EL (cell line): ENCODE data around the gene ZCCHC14.
A peak's percentile ranks its signal among the peaks of the same experiment; 100 is the strongest.

ENCODE experiments used
- DNase-seq: peaks from one replicate; pipeline ENCODE4 v3.0.0-alpha.2; 2016

The ZCCHC14 gene

DNA sequence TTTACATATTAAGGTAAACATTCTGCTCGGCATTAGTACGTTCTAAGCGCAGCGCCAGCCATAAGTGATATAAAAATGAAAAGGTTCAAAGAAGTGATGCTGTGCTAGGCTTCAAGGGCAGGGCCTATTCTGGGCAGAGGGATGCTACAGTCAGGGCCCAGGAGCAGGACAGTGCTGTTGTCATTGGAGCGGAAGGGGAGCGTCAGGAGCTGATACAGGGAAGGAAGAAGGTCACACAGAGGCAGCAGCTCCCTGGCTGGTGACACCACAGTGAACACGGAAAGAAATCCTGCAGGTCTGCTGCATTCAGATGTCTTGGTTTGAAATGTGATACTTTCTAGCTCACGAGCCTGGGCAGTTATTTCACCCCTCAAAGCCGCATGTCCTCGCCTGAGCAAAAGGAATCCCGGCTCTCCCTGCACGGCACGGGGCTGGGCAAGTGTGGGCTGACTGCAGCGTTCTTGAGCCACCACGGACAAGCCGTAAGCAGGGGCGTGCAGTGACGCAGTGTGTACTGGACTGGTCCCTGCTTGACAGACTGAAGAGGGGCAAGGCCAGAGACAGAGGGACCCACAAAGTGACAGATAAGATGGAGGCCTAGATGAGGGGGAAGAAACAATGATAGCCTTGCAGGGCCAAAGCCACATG is 41.1 kb downstream of the ZCCHC14 start:
- DNase-seq = no peak

DNA sequence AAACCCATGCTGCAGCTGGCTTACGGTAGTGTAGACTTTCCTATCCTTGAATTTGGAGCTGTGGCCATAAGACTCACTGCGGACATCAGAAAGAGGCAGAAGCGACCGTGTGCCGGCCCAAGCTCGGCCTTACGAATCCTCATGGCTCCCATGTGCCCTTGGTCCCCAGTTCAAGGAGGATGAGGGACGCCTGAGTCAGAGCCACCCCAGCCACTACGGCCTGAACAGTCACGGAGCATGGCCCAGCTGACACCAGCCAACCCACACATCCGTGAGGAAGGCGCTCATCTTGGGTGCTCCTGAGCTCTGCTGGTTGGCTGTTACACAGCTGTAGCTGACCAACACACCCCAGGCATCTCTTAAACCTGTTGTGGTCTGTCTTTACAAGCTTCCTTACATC is 44.0 kb downstream of the ZCCHC14 start:
- DNase-seq = no peak

DNA sequence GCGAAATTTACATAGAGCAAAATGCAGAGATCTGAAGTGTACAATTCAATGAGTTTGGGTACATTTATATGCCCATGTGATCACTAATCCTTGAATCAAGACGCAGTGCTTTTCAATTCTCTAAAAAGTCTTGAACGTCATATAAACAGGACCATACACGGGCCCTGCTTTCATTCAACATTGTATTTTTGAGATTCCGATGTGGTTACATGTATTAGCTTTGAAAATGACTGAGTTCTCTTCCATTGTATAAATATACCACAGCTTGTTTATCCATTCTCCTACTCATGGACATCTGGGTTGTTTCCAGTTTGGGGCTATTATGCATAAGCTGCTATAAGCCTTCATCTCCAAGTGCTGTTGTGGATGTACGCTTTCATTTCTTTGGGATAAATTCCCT is 45.5 kb downstream of the ZCCHC14 start:
- DNase-seq = peak; percentile 48

DNA sequence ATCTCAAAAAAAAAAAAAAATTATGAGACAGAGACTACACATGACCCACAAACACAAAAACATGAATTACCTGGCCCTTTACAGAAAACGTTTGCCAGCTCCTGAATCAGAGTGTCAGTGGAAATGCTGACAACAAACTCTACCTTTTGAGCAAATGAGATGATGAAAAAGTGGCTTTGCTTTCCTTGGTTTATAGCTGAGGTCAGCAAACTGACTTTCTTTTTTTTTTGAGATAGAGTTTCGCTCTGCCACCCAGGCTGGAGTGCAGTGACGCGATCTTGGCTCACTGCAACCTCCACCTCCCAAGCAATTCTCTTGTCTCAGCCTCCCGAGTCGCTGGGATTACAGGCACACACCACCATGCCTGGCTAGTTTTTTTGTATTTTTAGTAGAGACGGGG is 46.3 kb downstream of the ZCCHC14 start:
- DNase-seq = no peak

DNA sequence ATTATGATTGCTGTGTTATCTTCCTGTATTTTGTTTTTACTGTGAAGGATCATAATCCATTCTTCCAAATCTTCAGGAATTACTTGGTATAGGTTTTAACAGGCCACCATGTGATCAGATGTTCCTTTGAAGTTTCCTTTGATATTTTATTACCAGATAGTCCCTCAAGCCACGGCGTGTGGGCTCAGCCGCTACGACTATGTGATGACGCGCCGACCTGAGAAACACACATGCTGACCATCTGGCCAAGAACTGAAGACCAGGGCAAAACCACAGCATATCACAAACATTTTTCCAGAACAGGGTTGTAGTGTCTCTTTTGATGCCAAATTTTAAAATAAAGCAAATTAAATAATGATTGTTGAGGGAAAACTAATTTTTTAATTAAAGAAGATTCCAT is 47.3 kb downstream of the ZCCHC14 start:
- DNase-seq = peak; percentile 74

DNA sequence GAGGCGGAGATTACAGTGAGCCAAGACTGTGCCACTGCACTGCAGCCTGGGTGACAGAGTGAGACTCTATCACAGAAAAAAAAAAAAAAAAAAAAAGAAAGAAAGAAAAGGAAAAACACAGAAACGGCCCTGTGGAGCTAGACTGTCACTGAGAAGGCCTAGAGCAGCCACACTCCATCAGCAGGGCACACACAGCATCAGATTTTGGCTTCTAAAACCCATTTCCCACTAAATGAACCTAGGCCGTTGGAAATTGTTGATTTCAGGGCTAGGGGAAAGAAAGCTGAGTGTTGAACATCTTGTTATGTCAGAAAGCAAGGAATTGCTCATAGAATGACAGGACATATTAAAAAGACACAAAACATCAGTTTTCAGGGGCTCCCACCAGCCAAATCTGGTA is 48.9 kb downstream of the ZCCHC14 start:
- DNase-seq = no peak

DNA sequence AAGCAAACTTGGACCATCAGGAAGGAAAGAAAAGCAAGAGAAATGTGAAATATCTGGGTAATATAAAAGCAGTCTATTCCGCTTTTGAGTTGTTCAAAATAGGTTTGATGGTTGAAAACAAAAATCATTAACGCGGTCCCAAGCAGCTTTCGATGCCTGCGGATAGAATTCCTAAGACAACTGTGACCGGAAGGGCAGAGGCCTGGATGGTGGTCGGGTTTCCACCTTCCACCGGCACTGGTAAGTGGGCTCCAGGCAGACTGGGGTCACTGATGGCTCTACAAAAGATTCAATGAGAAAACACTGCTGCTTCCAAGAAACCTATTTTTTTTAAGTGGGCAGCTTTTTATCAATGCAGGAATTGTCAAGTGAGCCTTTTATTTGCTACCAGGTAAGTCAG is 49.8 kb downstream of the ZCCHC14 start:
- no peak for DNase-seq

DNA sequence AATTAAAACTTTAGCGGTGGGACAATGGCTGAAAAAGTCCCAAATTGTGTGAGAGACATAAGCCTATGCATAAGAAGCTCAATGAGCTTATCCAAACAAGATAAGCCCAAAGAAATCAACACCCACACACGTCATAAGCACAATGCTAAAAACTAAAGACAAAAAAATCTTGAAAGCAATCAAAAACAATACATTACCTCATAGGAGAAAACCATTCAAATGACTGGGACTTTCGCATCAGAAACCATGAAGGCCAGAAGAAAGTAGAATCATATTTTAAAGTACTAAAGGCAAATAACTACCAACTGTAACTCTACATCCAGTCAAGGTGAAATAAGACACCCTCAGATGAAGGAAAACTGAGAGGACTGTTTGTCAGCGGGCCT is 50.2 kb downstream of the ZCCHC14 start:
- DNase-seq = no peak

DNA sequence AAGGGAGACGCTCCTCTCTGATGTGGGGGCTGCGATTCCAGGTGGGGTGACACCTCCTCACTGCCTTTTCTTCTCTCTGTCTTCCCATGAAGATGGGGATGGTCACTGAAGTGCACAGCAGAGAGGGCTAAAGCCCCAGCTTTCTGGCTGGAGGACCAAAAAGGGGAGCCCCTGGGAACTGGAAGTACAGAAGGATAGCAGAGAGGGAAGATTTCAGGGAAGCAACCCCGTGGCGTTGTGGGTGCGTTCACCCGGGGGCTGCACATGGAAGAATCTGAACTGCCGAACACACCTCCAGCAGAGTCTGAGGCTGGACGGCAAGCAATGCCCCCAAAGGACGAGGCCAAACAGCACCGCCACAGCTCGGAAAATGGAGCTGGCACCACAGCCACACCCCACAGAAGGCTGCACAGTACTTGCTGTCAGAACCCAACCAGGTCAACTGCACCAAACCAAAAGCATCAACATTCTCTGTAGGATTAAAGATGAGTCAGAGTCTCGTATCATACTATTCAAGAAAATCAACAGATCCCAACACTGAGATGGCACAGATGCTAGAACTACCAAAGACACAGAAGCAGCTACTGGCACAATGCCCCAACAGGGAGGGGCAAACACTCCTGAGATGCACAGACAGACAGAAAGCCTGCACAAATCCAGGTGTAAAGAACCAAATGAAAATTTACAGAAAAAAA is 50.8 kb downstream of the ZCCHC14 start:
- DNase-seq = peak; percentile 19

DNA sequence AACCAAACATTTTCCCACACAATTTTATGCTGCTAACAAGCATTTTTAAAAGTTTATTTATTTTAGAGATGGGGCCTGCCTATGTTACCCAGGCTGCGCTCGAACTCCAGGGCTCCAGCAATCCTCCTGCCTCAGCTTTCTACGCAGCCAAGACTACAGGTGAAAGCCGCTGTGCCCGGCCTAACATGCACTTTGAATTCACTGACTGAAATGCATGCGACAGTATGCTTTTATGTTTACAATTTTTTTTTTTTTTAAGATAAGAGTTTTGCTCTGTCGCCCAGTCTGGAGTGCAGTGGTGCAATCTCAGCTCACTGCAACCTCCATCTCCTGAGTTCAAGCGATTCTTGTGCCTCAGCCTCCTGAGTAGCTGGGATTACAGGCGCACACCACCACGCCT is 52.9 kb downstream of the ZCCHC14 start:
- no peak for DNase-seq

DNA sequence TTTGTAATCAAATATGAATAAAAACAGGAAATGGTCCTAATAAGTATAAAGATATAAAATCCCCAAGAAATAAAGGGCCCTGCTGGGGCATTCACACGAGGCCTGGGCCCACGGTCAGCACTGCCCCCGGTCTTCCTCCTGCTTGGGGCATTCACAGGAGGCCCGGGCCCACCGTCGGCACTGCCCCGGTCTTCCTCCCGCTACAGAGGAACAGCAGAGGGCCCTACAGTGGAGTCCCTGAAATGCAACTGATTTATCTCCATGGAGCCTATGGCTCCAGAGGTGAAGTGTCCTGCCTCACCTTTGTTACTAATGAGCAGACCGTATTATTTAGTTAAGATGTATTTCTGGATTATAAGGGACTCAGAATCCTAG is 54.2 kb downstream of the ZCCHC14 start:
- DNase-seq = no peak

DNA sequence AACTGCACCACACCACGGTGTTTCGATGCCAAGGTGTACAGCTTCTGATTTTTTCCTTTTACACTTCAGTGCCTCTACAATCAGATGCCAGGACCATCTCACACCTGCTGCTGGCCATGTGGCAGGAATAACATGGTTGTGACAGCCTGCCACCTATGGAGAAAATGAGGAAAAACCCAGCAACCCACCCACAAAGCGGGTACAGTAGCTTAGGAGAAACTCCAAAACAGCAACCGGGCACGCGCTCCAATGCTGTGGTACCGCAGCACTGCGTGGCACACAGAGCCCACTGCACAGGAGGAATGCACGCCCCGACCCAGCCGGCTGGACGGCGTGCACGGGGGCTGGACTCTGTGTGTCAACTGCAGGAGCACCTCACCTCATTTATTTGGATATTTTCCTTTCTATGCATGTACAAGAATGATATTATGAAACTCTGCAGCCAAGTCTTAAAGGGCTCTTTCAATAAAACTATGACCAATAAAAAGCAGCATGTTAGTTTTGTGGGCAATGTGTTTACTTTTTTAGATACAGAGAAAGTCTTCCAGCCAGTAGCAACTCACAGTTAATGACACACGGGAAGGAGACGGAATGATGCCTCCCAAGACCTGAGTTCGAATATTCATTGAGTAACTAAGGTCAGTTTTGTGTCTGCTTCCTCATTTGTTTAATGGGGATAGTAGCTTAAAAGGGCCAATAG is 54.8 kb downstream of the ZCCHC14 start:
- DNase-seq = no peak

DNA sequence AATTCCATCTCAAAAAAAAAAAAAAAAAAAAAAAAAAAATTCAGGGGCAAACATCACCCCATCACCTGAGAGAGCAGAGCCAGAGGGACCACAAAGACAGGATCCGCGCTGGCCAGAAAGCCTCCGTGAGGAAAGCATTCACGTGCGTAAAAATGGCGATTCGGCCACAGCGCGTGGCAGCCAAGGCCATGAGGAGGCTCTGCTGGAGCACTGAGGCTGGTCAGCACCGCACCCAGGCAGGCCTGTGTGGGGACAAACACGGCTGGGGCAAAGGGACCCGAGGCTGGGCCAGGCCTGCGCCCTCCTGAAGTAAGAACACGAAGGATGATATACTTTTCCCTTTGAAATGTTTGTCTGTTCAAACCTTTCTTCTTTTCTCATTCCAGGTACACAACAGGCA is 55.5 kb downstream of the ZCCHC14 start:
- DNase-seq = no peak

DNA sequence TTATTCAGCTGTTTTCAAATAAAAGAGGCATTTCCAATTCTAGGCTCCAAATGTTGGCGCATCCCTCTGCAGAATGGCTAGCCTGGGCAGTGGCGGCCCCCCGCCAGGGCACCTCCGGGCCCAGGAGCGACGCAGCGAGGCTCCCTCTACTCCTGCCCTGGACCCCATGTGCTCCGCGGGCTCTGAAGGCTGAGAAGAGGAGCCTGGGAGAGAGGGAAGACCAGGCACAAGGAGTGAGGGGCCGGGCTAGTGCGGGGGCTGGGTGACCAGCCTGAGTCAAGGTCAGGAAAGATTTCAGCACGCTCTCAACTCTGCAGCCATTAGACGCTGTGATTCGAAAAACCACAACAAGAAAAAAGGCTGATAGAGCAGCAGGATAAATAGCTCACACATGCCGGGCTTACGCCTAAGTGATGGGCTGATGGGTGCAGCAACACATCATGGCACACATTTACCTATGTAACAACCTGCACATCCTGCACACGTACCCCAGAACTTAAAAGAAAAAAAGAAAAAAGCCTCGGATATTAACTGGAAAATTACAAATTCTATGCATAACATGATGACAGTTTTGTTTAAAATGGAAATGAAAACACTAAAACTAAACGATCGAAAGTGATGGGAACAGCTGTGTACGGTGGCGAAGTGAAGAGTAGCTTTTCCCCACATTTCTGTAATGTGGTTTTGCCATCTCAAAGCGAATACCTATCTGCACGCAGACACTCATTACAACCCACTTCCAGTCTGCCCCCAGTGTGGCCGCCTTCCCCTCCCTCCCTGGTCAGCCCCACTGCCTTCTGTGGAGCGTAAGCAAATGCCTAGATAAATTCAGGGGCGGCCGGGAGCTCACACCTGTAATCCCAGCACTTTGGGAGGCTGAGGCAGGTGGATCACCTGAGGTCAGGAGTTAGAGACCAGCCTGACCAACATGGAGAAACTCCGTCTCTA is 56.3 kb downstream of the ZCCHC14 start:
- DNase-seq = peak; percentile 61

DNA sequence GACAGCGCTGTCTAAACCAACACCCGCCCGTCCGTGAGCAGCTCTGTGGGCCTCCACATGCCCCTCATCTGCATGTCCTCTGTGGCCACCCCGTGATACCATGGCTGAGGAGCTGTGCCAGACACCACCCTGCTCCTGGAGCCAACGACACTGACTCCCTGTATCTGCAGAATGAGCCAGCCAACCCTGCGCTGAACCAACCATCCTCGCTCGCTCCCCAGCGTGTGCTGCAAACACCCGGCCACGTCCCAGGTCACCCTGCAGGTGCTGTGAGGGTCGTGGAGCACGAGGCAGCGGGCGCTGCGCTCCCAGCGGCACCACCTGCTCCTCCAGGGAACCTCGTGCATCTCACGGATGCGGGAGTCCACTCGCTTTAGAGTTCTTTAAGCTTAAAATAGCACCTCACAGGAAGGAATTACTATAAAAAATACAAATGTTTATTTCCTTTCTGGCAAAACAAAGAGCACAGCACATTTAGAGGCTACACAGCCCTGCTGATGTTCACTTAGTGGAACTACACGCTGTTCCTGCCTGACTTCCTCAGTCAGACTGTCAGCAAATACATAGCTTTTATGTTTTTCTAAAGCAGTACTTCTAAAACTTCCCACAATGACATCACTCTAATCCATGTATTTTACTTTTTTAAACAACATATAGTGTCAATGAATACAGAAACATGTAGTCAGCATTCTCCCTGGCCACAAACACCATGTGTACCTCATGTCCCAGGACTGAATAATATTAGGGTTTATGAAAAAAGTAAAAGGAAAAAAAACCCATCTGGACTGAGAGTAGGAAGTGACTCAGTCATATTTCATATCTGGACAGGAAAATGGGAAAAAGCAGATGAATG is 57.2 kb downstream of the ZCCHC14 start:
- peak; percentile 79 for DNase-seq

DNA sequence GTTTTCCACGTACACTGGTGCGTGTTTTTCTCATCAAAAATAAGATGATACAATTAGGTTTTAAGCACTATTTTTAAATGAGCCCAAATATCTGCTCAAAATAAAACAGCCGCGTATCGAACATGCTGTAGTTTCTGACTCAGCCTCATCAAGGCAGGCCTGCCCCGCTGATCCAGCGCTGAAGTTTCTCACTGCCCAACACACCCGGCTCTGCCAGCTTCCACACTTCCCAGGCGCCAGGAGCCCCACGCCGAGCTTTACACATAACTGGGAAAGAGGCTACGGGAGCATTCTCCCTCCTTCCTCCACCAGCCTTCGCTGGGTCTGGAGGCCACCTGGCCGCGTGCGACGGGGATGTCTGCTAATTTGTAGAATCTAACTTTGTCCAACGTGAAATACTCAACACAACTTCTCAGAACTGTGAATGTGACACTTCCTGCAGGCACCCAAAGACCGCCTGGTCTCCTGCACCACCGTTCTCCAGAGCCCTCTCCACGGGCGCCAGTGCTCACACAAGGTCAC is 58.6 kb downstream of the ZCCHC14 start:
- DNase-seq = no peak

DNA sequence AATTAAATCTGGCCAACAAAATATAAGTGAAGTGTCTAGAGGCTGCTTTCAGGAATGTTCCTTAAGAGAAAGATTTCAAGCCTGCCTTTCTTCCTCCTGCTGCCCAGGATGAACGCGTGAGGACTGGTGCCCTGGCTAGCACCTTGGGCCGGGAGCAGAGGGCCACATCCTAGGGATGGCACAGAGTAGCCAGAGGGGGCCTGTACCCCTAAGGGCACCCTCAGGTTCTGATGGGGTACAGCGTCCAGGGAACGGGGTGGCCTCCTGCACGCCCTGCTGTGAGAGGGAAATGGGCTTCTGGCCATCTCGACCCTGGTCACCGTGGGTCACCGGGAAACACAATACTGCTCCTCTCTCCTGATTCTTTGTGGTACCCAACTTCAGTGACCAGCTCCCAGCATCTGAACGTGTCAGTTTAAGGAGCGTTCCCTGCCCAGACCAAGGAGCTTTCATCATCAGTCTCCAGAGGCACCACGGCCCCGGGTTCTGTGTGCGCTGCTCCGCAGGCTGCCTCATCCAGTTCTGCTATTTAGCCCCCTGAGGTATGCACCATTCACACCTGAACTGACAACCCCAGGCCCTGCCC is 60.4 kb downstream of the ZCCHC14 start:
- no peak for DNase-seq

DNA sequence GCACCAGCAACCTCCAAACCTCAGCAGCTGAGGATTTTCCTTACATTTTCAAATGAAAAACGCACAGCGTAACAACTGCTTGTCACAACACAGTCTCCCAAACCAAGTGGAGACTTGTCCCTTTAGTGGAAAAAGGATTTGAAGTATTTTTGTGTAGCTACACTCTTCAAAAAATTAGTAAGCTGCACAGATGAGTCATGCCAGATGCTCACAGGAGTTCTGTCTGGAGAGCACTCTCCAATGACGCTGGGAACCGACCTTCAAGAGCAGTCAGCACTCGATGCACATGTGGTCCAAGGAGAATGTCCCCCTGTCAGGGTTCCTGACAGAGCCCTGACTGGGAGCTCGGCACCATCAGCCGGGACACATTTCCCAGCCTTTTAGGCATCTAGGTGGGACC is 60.9 kb downstream of the ZCCHC14 start:
- DNase-seq = peak; percentile 76

DNA sequence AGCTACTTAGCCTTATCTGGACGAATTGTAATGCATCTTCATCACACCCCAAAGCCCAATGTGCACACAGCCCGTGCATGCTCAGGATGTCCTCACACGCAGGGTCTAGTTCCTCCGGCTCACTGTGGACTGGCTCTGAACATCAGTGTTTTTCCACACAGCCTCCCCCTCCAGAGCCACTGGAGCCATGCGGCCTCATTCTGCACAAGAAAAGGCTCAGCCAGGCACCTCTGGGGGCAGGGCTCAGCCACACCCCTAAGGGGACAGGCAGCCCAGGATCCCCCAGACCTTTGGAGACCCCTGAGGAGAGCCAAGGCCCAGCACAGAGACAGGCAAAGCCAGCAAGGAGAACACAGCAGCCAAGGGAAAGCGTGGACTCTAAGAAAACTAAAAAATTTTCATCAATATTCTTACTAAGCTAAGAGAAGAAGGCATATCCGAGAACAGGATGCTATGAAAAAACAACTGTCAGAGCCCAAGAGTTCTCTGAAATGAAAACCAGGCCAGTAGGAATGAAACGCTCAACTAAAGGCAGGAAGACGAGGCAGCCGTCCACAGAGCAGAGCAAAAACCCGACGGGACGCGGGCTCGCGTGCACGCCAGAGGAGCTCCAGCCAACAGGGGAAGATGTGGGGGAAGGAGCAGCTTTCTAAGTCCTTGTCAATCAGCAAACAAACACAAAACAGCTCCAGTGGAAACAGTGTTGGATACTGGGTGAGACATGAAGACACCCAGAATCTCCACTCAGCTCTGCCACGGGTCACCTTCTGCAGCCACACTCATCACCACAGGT is 66.2 kb downstream of the ZCCHC14 start:
- DNase-seq = no peak

DNA sequence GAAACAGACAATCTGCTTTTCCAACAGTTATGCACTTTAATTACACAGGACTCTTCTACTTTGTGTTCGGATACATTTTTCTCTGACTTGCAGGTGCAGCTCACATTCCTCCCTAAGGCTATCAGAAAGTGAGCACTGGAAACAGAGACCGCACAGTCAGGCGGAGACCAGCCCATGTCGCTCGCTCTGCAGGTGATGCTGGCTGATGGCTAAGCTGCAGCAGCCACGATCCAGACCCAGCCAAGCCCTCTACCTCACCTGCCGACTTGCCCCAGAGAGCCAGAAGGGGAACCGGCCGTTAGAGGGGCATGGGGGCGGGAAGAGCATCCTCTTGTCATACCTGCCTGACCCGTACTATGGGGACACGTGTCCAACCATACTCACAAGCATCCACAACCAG is 66.9 kb downstream of the ZCCHC14 start:
- DNase-seq = no peak

DNA sequence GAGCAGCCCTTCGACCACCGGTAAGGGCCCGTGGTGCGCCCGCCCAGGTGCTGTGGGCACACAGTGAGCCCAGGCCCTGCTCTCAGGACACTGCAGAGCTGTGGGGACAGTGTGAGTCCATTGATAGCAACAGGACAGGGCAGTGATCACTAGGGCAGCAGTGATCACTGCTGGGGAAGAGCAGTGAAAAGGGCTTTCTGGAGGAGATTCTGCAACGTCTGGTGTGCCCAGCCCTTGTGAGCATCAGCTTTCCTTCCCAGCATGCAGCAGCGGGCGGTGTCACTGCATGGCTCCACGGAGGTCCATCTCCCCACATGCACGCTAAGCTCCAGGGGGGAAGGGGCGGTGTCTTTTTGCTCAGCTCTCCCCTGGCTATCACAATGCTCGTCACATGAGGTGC is 68.6 kb downstream of the ZCCHC14 start:
- DNase-seq = no peak
